A204.1 (cell line): ENCODE data around the gene SLC22A9.

Experiments
- FAIRE-seq: peaks from 2 replicates; lab custom pipeline; 2012; peaks lifted over from hg19 to GRCh38; lab: Jason Lieb, UNC

SLC22A9 gene

GRCh38 chr11:63445118-63445517 lies 75.5 kb downstream of the SLC22A9 start:
- no peak for FAIRE-seq

- FAIRE-seq: no peak
Measured at GRCh38 chr11:63445720-63446119, 76.1 kb downstream of the SLC22A9 start.

GRCh38 chr11:63448646-63449045 lies 79.1 kb downstream of the SLC22A9 start:
- no peak for FAIRE-seq

- no peak for FAIRE-seq
Measured at GRCh38 chr11:63459586-63459985, 90.0 kb downstream of the SLC22A9 start.
